Measurements from ENCODE around the gene BBOX1.
"Not testable (repeated sequence)": the region's sequence is repeated elsewhere in the genome, so short reads cannot be mapped to it uniquely, and the experiment has no call there.

GRCh38 chr11:27090357-27090948, 49.8 kb downstream of the BBOX1 start:
- TF ChIP-seq POLR2A, POLR2AphosphoS5, POU2F2, TAF1 (IDR thresholded peaks at IDR 0.05; ENCODE audit: low read depth, low read length): not testable (repeated sequence)
